Peyer's patch (tissue), 4 donors: ENCODE measurements around the gene MUC5B. TPM values are rescaled to one million over a fixed set of nuclear protein-coding genes. Genes with fewer than 3 reads are reported as not detected.

Experiments
- DNase-seq, 3 donors: peaks; one replicate each; pipeline ENCODE4 v3.0.0-alpha.2; 2017 to 2019
- H3K27ac ChIP-seq, 4 donors: fragments of 200-600 bp; sonication (generic); one replicate each; pipeline ENCODE4 v1.5.1; 2016 to 2019
- H3K27me3 ChIP-seq, 2 donors: fragments of 200-600 bp; sonication (generic); one replicate each; pipeline ENCODE4 v1.5.1; 2019
- H3K36me3 ChIP-seq, 3 donors: fragments of 200-600 bp; sonication (generic); one replicate each; pipeline ENCODE4 v1.5.1; 2016 to 2019
- H3K4me1 ChIP-seq, 4 donors: fragments of 200-600 bp; sonication (generic); one replicate each; pipeline ENCODE4 v1.5.1; 2016 to 2019
- H3K4me3 ChIP-seq, 4 donors: fragments of 200-600 bp; sonication (generic); 1 replicate in 3 of 4; 2 replicates in 1 of 4; pipeline ENCODE4 v1.5.1; 2016 to 2019; ENCODE audit warnings: mild to moderate bottlenecking in 1 of 4
- H3K9me3 ChIP-seq, 4 donors: fragments of 200-600 bp; sonication (generic); one replicate each; pipeline ENCODE4 v1.5.1; 2016 to 2019; ENCODE audit warnings: mild to moderate bottlenecking in 1 of 4
- POLR2A ChIP-seq, 2 donors: fragments of 450-650 bp; IDR thresholded peaks; one replicate each; pipeline ENCODE4 v1.5.1; 2017; ENCODE audit warnings: antibody characterized with exemption in 2 of 2, mild to moderate bottlenecking in 2 of 2, moderate library complexity in 2 of 2
- total RNA-seq, 4 donors: library from RNA; depleted of rRNA; stranded (reverse); fragments of >200 nt; gene quantifications; one replicate each; pipeline ENCODE4 v1.1.0, GENCODE V29; 2016
- TF ChIP-seq, protein P1 (sequence below), 6 experiments: fragments of 450-650 bp in 4 of 6; fragments of 200-600 bp in 2 of 6; sonication (generic) in 1 of 6; IDR thresholded peaks; one replicate each; pipeline ENCODE4 v1.5.1; 2017 to 2019; ENCODE audit warnings: antibody characterized with exemption in 6 of 6, mild to moderate bottlenecking in 3 of 6, moderate library complexity in 1 of 6

The MUC5B gene
- total RNA-seq, 4 donors from 2014 or later: 0.18 to 25.6 (median 10.5) TPM

DNA sequence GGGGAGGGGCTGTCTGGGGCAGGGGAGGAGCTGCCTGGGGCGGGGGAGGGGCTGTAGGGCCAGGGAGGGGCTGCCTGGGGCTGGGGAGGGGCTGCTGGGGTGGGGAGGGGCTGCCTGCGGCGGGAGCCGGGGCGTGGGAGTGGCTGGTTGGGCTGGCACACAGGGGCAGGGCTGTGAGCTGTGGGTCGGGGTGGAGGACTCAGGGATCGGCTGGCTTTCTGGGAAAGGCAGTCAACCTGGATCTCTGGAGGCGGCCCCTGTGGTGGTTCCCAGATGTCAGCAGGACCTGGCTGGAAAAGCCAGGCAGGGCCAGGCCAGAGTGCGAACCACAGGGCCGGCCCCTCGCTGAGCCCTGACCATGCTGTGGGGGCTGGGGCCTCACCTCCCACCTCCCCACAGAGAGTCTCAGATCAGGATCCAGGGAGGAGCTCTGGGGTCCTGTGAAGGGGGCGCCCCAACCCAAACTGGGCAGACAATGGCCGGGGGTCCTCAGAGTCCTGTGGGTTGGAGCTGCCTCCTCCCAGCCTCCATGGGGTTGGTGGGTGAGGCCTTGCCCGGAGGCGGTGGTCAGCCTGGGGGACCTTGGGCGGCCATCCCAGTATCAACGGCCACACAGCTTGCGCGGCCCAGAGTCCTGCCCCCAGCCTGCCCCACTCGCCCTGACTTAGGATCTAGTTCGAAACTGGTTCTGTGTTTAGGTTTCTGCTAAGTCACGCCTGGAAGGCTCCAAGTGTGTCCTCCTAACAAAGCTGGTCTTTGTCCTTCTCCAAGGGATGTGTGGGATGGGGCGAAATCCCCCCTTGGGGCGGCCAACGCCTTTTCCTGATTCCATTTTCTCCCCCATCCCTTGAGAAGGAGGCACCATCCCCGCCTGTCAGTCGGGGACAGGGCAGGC lies 1.9 kb downstream of the MUC5B start:
- H3K36me3 ChIP-seq: no peaks in the 10 kb centered on the region
- no peak overlapping the region for H3K4me3 ChIP-seq
- TF ChIP-seq POLR2A (IDR thresholded peaks at IDR 0.05): no peak
- TF ChIP-seq, protein P1, sequence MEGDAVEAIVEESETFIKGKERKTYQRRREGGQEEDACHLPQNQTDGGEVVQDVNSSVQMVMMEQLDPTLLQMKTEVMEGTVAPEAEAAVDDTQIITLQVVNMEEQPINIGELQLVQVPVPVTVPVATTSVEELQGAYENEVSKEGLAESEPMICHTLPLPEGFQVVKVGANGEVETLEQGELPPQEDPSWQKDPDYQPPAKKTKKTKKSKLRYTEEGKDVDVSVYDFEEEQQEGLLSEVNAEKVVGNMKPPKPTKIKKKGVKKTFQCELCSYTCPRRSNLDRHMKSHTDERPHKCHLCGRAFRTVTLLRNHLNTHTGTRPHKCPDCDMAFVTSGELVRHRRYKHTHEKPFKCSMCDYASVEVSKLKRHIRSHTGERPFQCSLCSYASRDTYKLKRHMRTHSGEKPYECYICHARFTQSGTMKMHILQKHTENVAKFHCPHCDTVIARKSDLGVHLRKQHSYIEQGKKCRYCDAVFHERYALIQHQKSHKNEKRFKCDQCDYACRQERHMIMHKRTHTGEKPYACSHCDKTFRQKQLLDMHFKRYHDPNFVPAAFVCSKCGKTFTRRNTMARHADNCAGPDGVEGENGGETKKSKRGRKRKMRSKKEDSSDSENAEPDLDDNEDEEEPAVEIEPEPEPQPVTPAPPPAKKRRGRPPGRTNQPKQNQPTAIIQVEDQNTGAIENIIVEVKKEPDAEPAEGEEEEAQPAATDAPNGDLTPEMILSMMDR (IDR thresholded peaks at IDR 0.05): no peak
- no peak overlapping the region for H3K27ac ChIP-seq
- no peaks in the 10 kb centered on the region for H3K9me3 ChIP-seq
- peak in 2 of 3 donors; percentile 43 to 50 for DNase-seq
- H3K4me1 ChIP-seq: peaks cover 0 to 8% (median 0%) of the 10 kb centered on the region in 4 donors
- H3K27me3 ChIP-seq: no peaks in the 10 kb centered on the region

DNA sequence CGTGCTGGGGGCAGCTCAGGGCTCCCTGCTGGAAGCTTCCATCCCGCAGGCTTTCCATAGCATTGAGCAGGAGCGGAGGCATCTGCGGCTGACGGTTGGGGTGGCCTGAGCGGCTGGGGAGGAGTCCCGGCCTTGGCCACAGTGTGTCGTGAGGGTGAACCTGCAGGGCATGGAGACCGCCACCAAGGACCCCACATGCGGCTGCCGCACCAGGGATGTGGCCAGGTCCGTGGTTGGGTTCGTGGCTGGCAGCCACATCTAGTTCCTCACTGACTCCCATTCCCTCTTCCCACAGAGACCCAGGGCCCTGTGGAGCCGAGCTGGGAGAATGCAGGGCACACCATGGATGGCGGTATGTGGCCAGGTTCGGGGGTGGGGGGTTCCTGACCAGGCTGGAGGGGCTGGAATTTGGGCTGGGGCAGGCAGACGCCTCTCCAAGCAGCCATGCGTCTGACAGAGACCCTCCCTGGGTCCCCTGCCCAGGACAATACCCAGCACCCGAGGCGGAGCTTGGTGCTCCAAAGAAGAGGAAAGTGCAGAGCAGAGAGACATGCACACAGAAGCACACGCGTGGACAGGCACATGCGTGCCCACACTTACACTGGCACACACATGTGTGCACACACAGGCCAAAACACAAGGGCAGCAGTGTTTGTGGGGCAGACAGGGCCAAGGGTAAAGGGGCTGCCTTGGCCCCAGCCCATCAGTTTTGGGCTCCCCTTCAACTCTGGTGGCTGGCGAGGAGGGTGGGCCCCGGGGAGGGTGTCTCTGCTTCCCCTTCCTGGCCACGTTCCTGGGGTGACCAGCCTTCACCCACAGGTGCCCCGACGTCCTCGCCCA lies 2.7 kb downstream of the MUC5B start:
- Histone ChIP-seq H3K4me3 (no peak overlapping the region), H3K4me1 (no peaks in the 10 kb centered on the region), H3K36me3 (no peaks in the 10 kb centered on the region), H3K9me3 (no peaks in the 10 kb centered on the region), H3K27ac (no peak overlapping the region), H3K27me3 (no peaks in the 10 kb centered on the region)
- DNase-seq: peak in 2 of 3 donors; percentile 13 to 43
- TF ChIP-seq, protein P1 (IDR thresholded peaks at IDR 0.05): no peak
- no peak for TF ChIP-seq POLR2A (IDR thresholded peaks at IDR 0.05)

DNA sequence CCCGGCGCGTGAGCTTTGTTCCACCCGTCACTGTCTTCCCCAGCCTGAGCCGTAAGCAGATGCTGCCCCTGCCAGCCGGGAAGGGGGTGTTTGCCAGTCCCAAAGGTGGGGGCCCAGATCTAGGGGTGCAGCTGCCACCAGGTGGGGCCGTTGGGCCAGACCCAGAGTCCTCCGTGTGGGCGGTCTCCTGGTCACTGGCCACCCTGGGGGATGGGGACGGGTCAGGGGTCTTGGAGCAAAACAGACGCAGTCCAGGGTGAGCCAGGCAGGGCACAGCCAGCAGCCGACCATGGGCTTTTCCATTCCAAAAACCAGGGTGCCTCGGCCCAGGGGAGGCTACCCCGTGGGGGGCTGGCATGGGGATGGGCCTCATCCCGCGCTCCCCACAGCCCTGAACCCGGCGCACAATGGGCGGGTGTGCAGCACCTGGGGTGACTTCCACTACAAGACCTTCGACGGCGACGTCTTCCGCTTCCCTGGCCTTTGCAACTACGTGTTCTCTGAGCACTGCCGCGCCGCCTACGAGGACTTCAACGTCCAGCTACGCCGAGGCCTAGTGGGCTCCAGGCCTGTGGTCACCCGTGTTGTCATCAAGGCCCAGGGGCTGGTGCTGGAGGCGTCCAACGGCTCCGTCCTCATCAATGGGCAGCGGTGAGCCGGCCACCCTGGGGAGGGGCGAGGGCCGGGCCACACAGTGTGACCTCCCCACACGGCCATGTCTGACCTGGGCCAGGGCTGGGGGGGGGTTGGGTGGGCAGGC lies 3.5 kb downstream of the MUC5B start:
- no peaks in the 10 kb centered on the region for H3K36me3 ChIP-seq
- no peaks in the 10 kb centered on the region for H3K27me3 ChIP-seq
- no peaks in the 10 kb centered on the region for H3K4me1 ChIP-seq
- peak in 2 of 3 donors; percentile 43 to 45 for DNase-seq
- no peak overlapping the region for H3K27ac ChIP-seq
- TF ChIP-seq POLR2A (IDR thresholded peaks at IDR 0.05): no peak
- TF ChIP-seq, protein P1 (IDR thresholded peaks at IDR 0.05): no peak
- H3K9me3 ChIP-seq: no peaks in the 10 kb centered on the region
- H3K4me3 ChIP-seq: no peak overlapping the region

DNA sequence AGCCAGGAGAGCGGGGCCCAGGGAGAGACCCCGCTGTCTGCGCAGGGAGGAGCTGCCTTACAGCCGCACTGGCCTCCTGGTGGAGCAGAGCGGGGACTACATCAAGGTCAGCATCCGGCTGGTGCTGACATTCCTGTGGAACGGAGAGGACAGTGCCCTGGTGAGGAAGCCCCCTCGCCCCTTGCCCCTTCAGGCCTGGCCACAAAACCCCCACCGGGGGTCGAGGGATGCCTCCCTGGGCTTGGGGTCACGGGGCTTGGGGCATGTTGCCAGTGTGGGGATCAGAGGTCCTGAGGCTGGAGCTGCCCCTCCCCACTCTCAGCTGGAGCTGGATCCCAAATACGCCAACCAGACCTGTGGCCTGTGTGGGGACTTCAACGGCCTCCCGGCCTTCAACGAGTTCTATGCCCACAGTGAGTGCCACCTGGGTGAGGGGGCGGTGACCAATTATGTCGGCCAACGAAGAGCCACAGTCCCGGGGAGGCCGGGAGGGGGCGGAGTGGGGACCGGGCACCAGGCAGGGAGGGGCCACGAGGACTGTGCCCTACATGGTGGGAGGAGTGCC lies 4.2 kb downstream of the MUC5B start:
- no peaks in the 10 kb centered on the region for H3K27me3 ChIP-seq
- no peak overlapping the region for H3K27ac ChIP-seq
- no peaks in the 10 kb centered on the region for H3K4me1 ChIP-seq
- no peaks in the 10 kb centered on the region for H3K36me3 ChIP-seq
- H3K9me3 ChIP-seq: no peaks in the 10 kb centered on the region
- H3K4me3 ChIP-seq: no peak overlapping the region
- TF ChIP-seq, protein P1 (IDR thresholded peaks at IDR 0.05): peak in 1 of 6 experiments; percentile 6
- no peak for TF ChIP-seq POLR2A (IDR thresholded peaks at IDR 0.05)
- peak in 1 of 3 donors; percentile 38 for DNase-seq

DNA sequence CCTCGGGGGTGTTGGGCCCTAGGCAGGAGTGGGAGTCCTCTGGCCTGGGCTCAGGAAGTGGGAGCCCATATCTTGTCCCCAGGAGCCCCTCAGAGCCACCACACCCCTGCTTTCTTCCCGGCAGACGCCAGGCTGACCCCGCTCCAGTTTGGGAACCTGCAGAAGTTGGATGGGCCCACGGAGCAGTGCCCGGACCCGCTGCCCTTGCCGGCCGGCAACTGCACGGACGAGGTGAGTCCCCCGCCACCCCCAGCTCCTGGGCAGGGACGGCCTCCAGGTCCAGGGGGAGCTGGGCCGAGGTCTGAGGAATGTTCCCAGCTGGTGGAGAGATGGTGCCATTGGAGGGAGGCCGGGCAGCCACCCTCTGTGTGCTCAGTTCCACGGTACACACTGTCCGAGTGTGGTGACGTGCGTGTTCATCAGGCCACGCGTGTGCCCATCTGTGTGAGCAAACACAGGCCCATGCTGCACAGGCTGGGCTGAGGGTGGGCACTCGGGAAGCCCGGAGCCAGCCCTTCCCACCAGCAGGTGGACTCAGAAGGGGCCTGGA lies 4.8 kb downstream of the MUC5B start:
- Histone ChIP-seq H3K27me3 (no peaks in the 10 kb centered on the region), H3K36me3 (no peaks in the 10 kb centered on the region), H3K4me3 (no peak overlapping the region), H3K27ac (no peak overlapping the region), H3K9me3 (no peaks in the 10 kb centered on the region), H3K4me1 (no peaks in the 10 kb centered on the region)
- peak in 1 of 3 donors; percentile 42 for DNase-seq
- no peak for TF ChIP-seq POLR2A (IDR thresholded peaks at IDR 0.05)
- TF ChIP-seq, protein P1 (IDR thresholded peaks at IDR 0.05): no peak
